Osteocyte (in vitro differentiated cells): ENCODE data around the gene EIF3M. TPM values are rescaled to one million over a fixed set of nuclear protein-coding genes. Genes with fewer than 3 reads are reported as not detected.

Source experiments
- DNase-seq: peaks from one replicate; pipeline ENCODE4 v3.0.0; 2021; ENCODE audit warnings: mixed read lengths; ENCODE audit not compliant: unreplicated experiment; ENCODE audit errors: extremely low spot score
- H3K27ac Mint-ChIP-seq: one replicate; pipeline ENCODE4 v1.8.0; 2021; ENCODE audit warnings: mild to moderate bottlenecking, mixed read lengths; ENCODE audit not compliant: unreplicated experiment
- H3K27me3 Mint-ChIP-seq: one replicate; pipeline ENCODE4 v1.8.0; 2021; ENCODE audit warnings: mixed read lengths; ENCODE audit not compliant: unreplicated experiment
- H3K36me3 Mint-ChIP-seq: one replicate; pipeline ENCODE4 v1.8.0; 2021; ENCODE audit warnings: mixed read lengths; ENCODE audit not compliant: unreplicated experiment
- H3K4me1 Mint-ChIP-seq: one replicate; pipeline ENCODE4 v1.8.0; 2021; ENCODE audit warnings: mixed read lengths; ENCODE audit not compliant: unreplicated experiment
- H3K4me3 Mint-ChIP-seq: one replicate; pipeline ENCODE4 v1.8.0; 2021; ENCODE audit warnings: mild to moderate bottlenecking, moderate library complexity, mixed read lengths; ENCODE audit not compliant: unreplicated experiment
- H3K9me3 Mint-ChIP-seq: one replicate; pipeline ENCODE4 v1.8.0; 2021; ENCODE audit warnings: mixed read lengths; ENCODE audit not compliant: unreplicated experiment
- CTCF ChIP-seq: fragments of 200-600 bp; sonication (generic); IDR thresholded peaks from 2 replicates; pipeline ENCODE4 v1.5.0; 2021; ENCODE audit warnings: antibody characterized with exemption, mild to moderate bottlenecking, moderate library complexity
- total RNA-seq: library from RNA; stranded (reverse); gene quantifications from 2 replicates; pipeline ENCODE4 v1.2.1, GENCODE V29; 2021

EIF3M gene
- total RNA-seq, 1 donor from 2014 or later, result 227 TPM

DNA sequence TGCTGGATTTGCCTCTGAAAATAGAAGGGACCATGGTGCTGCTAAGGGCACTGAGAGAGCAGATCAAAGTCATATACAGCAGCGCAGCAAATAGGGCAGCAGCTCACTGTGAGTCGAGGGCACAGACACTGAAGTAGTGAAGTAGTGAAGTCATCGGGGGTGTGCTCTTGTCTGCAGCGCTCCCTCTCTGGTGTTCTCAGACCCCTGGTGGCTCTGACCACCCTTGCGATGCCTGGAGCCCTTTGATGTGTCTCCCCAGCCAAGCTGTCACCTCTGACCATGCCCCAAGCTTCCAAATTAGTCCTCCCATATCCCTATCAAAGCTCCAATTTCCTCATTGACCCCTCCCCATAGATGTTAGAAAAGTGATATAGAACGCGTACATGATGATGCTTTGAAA is 27.7 kb upstream of the EIF3M start:
- H3K4me3 Mint-ChIP-seq, result no peak overlapping the region
- H3K27me3 Mint-ChIP-seq, result peaks cover 10% of the 10 kb centered on the region
- TF ChIP-seq CTCF, result no peak
- DNase-seq, result no peak
- no peak overlapping the region for H3K27ac Mint-ChIP-seq
- no peaks in the 10 kb centered on the region for H3K9me3 Mint-ChIP-seq
- H3K4me1 Mint-ChIP-seq, result no peaks in the 10 kb centered on the region
- no peaks in the 10 kb centered on the region for H3K36me3 Mint-ChIP-seq

- DNase-seq, result no peak
- no peak overlapping the region for H3K4me3 Mint-ChIP-seq
- no peaks in the 10 kb centered on the region for H3K36me3 Mint-ChIP-seq
- no peaks in the 10 kb centered on the region for H3K4me1 Mint-ChIP-seq
- peaks cover 4% of the 10 kb centered on the region for H3K27me3 Mint-ChIP-seq
- no peak for TF ChIP-seq CTCF
- no peak overlapping the region for H3K27ac Mint-ChIP-seq
- no peaks in the 10 kb centered on the region for H3K9me3 Mint-ChIP-seq
Observed at GRCh38 chr11:32561835-32562234, 21.8 kb upstream of the EIF3M start.

- no peaks in the 10 kb centered on the region for H3K9me3 Mint-ChIP-seq
- no peak for TF ChIP-seq CTCF
- H3K27me3 Mint-ChIP-seq, result peaks cover 4% of the 10 kb centered on the region
- no peak overlapping the region for H3K27ac Mint-ChIP-seq
- DNase-seq, result no peak
- H3K4me3 Mint-ChIP-seq, result no peak overlapping the region
- H3K36me3 Mint-ChIP-seq, result no peaks in the 10 kb centered on the region
- H3K4me1 Mint-ChIP-seq, result no peaks in the 10 kb centered on the region
Observed at GRCh38 chr11:32562839-32563599, 20.6 kb upstream of the EIF3M start.

- no peak for DNase-seq
- no peak for TF ChIP-seq CTCF
- H3K9me3 Mint-ChIP-seq, result no peaks in the 10 kb centered on the region
- H3K27me3 Mint-ChIP-seq, result peaks cover 4% of the 10 kb centered on the region
- H3K4me3 Mint-ChIP-seq, result no peak overlapping the region
- H3K27ac Mint-ChIP-seq, result no peak overlapping the region
- no peaks in the 10 kb centered on the region for H3K4me1 Mint-ChIP-seq
- H3K36me3 Mint-ChIP-seq, result no peaks in the 10 kb centered on the region
Observed at GRCh38 chr11:32563600-32563959, 20.1 kb upstream of the EIF3M start.

DNA sequence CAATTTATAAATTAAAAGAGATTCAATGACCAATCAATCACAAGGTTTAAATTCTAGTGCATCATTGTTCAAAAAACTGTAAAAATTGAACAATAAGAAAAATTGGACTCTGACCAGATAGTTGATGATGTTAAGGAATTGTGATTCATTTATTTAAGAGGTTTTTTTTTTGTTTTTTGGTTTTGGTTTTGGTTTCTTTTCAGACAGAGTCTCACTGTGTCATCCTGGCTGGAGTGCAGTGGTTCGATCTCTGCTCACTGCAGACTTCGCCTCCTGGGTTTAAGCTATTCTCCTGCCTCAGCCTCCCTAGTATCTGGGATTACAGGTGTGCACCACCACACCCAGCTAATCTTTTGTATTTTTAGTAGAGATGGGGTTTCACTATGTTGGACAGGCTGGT is 17.1 kb upstream of the EIF3M start:
- no peak for DNase-seq
- no peak overlapping the region for H3K4me3 Mint-ChIP-seq
- H3K4me1 Mint-ChIP-seq, result no peaks in the 10 kb centered on the region
- H3K9me3 Mint-ChIP-seq, result no peaks in the 10 kb centered on the region
- peaks cover 14% of the 10 kb centered on the region for H3K27me3 Mint-ChIP-seq
- no peak for TF ChIP-seq CTCF
- H3K27ac Mint-ChIP-seq, result no peak overlapping the region
- no peaks in the 10 kb centered on the region for H3K36me3 Mint-ChIP-seq
